CD4-positive, alpha-beta T cell treated with Interleukin-2 at 100 ng/mL for 4 hours (primary cell): ENCODE measurements around the gene CCZ1B.
"Not testable (repeated sequence)": the region's sequence is repeated elsewhere in the genome, so short reads cannot be mapped to it uniquely, and the experiment has no call there.

Experiments used
- DNase-seq: peaks from one replicate; pipeline ENCODE4 v3.0.0-alpha.2; 2020; ENCODE audit warnings: low spot score

CCZ1B gene

GRCh38 chr7:6826151-6826550 lies at the start of gene CCZ1B:
Gene CCZ1B (minus strand): TSS chr7:6826275. CDS start chr7:6826197, 78 bp downstream.
- peak; percentile 86 for DNase-seq

- not testable (repeated sequence) for DNase-seq
Measured at GRCh38 chr7:6875022-6875421, 48.9 kb upstream of the CCZ1B start.

DNA sequence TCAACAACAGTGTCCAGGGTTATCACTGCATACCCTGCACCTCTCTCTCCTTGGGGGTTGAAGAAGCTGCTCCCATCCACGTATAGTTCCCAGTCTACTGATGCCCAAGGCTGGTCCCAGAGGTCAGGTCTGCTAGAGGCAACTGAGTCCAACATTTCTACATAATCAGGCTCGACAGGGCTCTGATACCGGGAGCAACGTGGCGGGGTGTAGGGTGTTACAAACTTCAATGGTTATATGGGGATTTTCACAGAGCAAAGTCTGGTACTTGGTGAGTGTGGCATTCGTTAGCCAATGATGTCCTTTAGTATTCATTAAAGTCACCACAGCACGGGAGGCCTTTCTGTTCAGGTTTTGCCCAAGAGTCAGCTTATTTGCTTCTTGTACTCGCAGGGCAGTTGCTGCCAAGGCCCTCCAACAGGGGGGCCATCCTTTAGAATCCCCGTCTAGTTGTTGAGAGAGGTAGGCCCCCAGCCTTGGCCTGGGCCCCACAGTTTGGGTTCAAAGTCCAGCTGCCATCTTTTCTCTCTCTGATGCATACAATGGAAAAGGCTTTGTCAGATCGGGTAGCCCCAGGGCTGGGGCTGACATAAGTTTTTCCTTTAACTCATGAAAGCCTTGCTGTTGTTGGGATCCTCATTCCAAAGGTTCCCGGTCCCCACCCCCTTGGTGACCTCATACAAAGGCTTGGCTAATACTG lies 46.3 kb upstream of the CCZ1B start:
- DNase-seq = not testable (repeated sequence)

DNA sequence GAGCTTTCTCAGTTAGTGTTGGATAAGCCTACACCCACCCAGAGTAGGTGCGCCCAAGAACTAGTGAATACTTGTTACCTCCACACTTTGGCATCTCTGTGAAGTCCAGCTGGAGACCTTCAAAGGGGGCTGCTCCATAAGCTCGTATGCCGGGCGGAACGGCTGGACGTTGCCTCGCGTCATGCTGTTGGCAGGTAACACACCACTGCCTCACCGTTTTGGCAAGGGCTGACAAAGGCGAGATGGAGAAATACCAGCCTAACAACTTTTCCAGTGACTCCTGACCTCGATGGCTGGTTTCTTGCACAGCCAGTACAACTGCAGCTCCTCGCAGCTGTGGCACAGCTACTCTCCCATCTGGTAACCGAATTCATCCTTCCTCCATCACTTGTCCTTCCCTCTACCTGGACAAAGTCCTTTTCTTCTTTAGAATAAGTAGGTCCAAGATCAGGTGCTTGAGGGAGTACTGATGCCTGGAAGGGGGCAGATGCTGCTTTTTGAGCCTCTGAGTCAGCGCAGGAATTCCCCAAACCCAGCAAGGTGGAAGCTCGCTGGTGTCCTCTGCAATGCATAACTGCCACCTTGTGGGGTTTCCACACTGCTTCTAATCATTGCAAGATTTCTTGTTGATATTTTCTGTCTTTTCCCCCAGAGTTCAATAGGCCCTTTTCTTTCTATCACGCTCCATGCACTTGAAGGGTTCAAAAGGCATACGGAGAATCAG lies 45.5 kb upstream of the CCZ1B start:
- not testable (repeated sequence) for DNase-seq

DNA sequence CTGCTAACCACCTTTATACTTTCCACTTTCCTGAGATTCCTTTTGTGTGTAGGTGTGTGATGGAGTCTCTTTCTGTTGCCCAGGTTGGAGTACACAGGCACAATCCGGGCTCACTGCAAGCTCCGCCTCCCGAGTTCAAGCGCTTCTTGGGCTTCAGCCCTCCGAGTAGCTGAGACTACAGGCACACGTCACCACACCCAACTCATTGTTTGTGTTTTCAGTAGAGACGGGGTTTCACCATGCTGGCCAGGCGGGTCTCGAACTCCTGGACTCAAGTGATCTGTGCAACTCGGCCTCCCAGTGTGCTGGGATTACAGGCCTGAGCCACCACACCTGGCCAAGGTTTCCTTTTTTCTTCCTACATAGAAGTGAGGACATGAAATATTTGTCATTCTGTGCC lies 38.7 kb upstream of the CCZ1B start:
- DNase-seq = not testable (repeated sequence)

GRCh38 chr7:6864188-6864587 lies 38.1 kb upstream of the CCZ1B start:
- DNase-seq = not testable (repeated sequence)

DNA sequence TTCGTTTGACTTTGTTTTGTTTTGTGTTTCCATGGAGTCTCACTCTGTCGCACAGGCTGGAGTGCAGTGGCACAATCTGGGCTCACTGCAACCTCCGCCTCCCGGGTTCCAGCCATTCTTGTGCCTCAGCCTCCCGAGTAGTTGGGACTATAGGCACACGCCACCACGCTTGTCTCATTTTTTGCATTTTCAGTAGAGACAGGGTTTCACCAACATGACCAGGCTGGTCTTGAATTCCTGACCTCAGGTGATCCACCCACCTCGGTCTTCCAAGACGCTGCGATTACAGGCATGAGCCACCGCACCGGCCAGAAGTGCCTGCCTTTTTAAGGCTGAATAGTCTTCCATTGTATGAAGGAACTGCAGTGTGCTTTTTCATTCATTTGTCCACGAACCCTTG lies 36.8 kb upstream of the CCZ1B start:
- not testable (repeated sequence) for DNase-seq

DNA sequence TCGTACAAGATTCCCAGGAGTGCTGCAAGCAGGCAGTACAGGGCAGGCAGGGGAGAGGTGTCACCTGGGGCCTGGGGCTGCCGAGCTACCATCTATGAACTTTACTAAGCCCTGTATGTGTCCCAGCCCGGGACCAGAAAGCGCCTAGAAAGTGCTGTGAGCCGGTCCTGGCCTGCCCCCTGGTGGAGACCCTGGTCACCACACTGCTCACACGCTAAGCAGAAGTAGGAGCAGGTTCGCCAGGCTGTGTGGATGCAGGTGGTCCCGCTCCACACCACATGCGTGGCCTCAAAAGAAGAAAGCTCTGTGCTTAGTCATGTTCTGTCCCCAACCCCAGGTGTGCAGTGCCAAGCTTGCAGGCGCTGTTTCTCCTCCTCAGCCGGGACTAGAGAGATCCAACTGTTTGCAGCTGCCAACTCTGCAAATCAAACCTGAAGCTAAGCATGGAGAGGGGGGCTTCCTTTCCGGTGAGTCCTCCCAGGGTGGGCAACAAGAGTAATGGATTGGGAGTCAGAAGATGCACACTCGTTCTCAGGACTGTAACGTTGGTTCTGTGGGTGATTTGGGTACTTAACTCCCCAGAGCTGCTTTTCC lies 31.7 kb upstream of the CCZ1B start:
- peak; percentile 81 for DNase-seq

DNA sequence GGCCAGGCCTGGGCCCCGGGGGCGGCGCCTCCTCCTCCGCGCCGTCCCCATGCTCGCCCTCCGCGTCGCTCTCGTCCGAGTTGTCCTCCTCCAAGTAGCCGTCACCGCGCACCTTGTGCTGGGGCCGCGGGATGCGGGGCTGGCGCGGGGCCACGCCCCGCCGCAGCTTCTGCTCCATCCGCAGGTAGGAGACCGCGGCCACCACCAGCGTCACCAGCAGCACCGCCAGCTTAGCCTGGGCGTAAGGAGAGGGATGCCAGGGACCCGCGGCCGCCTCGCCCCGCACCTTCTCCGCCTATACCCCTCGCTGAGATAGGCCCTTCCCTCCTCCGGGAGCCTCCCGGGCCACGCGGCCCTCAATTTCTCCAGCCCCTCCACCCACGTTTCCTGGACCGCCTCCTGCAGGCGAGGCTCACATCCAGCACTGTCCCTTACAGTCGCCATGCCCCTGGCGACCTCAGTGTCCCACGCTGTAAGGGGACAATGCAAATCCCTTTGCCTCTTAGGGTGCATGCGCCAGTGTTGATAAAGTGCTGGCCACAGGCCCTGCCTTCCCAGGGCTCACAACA lies 29.6 kb upstream of the CCZ1B start:
- DNase-seq = not testable (repeated sequence)

DNA sequence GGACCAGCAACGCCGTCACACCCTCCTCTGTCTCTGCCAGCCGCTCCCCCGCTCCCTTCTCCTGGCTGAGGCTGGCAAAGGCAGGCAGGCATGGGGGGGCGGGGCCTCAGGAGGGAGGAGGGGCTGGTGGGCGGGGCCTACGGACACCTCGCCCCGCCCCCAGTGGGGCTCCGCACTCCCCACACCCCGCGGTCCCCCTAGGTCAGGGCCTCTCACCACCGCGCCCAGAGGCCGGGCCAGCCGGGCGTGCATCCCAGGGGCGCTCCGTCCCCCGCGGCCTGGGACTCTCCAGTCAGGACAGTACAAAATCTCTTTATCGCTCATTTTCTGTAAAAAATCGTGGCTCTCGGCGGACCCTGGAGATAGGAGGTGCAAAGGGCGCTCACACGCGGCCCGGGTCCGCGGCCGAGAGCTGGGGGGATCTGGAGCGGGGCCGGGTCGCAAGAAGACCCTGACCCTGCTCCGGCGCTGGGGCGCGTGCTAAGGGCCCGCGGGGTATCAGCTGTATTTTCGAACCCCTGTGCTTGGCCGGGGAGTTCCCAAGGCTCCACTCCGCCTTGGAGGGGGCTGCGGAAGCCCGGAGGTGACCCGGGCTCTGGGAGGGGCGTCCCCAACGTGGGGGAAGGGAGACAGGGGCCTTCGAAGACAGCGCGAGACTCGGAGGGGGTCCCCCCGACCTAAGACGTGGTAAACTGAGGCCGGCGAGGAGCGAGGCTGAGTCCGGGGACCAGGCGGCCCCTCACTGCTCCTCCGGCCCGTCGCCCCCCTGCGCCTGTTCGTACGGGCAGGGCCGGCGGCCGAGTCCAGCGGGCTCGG lies 28.9 kb upstream of the CCZ1B start:
- DNase-seq = not testable (repeated sequence)

DNA sequence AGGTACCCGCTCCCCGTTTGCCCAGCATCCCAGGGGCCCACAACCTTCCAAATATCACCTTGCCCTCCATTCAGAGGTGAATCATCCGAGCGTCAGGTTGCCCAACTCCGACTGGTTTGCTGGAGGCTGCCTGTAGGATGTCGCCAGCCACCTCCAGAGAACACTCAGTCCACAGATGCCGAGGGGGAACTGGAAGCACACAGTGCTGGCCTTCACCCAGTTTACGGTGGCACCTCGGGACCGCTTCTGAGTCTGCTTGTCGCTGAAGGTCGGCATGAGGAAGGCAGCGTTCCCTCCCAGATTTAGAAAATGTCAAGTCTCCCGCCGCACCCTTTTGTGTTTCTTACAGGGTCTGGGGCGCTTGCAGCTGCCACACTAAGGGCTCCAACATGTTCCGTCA lies 27.6 kb upstream of the CCZ1B start:
- not testable (repeated sequence) for DNase-seq

DNA sequence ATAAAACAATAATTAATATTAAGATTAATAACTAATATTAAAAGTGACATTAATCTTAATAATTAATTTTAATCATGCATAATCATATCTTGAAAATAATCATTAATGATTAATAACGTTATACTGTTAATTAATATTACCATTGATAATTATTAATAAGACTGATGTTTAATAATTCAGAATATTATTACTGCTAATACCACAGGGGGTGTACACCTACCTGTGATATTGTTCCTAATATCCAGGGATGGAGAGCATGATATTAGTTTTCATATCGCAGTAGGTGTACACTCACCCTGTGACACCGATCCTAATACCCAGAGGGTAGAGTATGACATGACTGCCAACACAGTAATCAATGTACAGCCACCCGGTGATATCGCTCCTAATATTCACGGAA lies 23.1 kb upstream of the CCZ1B start:
- DNase-seq = not testable (repeated sequence)

GRCh38 chr7:6847751-6848150 lies 21.7 kb upstream of the CCZ1B start:
- DNase-seq = not testable (repeated sequence)

- DNase-seq = not testable (repeated sequence)
Measured at GRCh38 chr7:6845971-6846449, 19.9 kb upstream of the CCZ1B start.

DNA sequence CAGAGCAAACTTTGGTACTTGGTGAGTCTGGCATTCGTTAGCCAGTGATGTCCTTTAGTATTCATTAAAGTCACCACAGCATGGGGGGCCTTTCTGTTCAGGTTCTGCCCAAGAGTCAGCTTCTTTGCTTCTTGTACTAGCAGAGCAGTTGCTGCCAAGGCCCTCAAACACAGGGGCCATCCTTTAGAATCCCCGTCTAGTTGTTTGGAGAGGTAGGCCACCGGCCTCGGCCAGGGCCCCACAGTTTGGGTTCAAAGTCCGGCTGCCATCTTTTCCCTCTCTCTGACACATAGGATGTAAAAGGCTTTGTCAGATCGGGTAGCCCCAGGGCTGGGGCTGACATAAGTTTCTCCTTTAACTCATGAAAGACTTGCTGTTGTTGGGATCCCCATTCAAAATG lies 17.6 kb upstream of the CCZ1B start:
- not testable (repeated sequence) for DNase-seq

GRCh38 chr7:6843092-6843491 lies 17.0 kb upstream of the CCZ1B start:
- DNase-seq = not testable (repeated sequence)

DNA sequence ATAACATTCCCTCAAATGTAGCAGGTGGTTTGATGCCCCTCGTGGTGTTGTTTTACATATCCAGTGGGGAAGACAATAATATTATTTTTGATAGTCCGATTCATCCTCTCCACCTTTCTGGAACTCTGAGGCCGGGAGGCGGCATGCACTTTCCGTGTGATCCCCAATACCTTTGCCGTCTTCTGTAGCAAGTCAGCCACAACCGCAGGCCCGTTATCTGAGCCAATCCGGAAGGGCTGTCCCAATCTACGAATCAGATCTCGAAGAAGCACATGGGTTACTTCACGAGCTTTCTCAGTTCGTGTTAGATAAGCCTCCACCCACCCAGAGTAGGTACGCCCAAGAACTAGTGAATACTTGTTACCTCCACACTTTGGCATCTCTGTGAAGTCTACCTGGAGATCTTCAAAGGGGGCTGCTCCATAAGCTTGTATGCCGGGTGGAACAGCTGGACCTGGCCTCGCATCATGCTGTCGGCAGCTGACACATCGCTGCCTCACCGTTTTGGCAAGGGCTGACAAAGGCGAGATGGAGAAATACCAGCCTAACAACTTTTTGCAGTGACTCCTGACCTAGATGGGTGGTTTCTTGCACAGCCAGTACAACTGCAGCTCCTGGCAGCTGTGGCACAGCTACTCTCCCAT lies 16.3 kb upstream of the CCZ1B start:
- not testable (repeated sequence) for DNase-seq

- not testable (repeated sequence) for DNase-seq
Measured at GRCh38 chr7:6837081-6837480, 11.0 kb upstream of the CCZ1B start.

GRCh38 chr7:6835521-6835920 lies 9.4 kb upstream of the CCZ1B start:
- DNase-seq = not testable (repeated sequence)

DNA sequence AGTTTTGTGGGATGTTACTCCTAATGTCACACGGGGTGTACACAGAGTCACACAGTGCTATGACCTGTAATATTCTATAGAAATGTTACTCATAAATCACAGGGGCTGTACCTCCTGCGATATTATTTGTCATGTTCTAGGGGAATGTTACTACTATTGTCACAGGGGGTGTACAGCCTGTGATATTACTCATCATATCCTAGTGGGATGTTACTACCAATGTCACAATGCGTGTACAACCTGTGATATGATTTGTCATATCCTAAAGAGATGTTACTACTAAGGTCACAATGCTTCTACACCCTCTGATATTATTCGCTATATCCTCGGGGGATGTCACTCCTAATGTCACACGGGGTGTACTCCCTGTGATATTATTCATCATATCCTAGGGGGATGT lies 7.6 kb upstream of the CCZ1B start:
- no peak for DNase-seq
